Ishikawa (cell line): ENCODE results near the gene DCLK1.

Experiments
- CEBPB ChIP-seq: IDR thresholded peaks from 2 replicates; pipeline ENCODE4 v1.6.1; 2012
- CREB1 ChIP-seq: IDR thresholded peaks from 2 replicates; pipeline ENCODE4 v1.6.1; 2012; ENCODE audit warnings: low read depth
- EGR1 ChIP-seq: IDR thresholded peaks from 2 replicates; pipeline ENCODE4 v1.6.1; 2012
- EP300 ChIP-seq: IDR thresholded peaks from 2 replicates; pipeline ENCODE4 v1.6.1; 2012; ENCODE audit warnings: borderline replicate concordance
- FOXM1 ChIP-seq: IDR thresholded peaks from 2 replicates; pipeline ENCODE4 v1.6.1; 2012; ENCODE audit warnings: low read depth, borderline replicate concordance
- NFIC ChIP-seq: IDR thresholded peaks from 2 replicates; pipeline ENCODE4 v1.6.1; 2012
- RAD21 ChIP-seq: IDR thresholded peaks from 2 replicates; pipeline ENCODE4 v1.6.1; 2012; ENCODE audit warnings: low read depth
- TAF1 ChIP-seq: IDR thresholded peaks from 2 replicates; pipeline ENCODE4 v1.6.1; 2012; ENCODE audit warnings: low read depth, mild to moderate bottlenecking
- TCF12 ChIP-seq: IDR thresholded peaks from 2 replicates; pipeline ENCODE4 v1.6.1; 2012; ENCODE audit warnings: low read depth
- TEAD4 ChIP-seq: IDR thresholded peaks from 2 replicates; pipeline ENCODE4 v1.6.1; 2012
- YY1 ChIP-seq: IDR thresholded peaks from 2 replicates; pipeline ENCODE4 v1.6.1; 2012; ENCODE audit warnings: low read depth
- ZBTB7A ChIP-seq: IDR thresholded peaks from 2 replicates; pipeline ENCODE4 v1.6.1; 2012; ENCODE audit warnings: low read depth
- TF ChIP-seq, protein P1 (sequence below): IDR thresholded peaks from 2 replicates; pipeline ENCODE4 v1.6.1; 2012
- TF ChIP-seq, protein P2 (sequence below): IDR thresholded peaks from 2 replicates; pipeline ENCODE4 v1.6.1; 2012; ENCODE audit warnings: low read depth, mild to moderate bottlenecking

GRCh38 chr13:35995136-35995535 is 136.0 kb downstream of the DCLK1 start:
- TF ChIP-seq CREB1 (no peak), YY1 (no peak), EP300 (no peak), EGR1 (no peak), TAF1 (no peak), CEBPB (no peak), TEAD4 (no peak), RAD21 (no peak), ZBTB7A (no peak), FOXM1 (no peak), NFIC (no peak), TCF12 (no peak)
- TF ChIP-seq, protein P1, sequence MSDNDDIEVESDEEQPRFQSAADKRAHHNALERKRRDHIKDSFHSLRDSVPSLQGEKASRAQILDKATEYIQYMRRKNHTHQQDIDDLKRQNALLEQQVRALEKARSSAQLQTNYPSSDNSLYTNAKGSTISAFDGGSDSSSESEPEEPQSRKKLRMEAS, result no peak
- TF ChIP-seq, protein P2, sequence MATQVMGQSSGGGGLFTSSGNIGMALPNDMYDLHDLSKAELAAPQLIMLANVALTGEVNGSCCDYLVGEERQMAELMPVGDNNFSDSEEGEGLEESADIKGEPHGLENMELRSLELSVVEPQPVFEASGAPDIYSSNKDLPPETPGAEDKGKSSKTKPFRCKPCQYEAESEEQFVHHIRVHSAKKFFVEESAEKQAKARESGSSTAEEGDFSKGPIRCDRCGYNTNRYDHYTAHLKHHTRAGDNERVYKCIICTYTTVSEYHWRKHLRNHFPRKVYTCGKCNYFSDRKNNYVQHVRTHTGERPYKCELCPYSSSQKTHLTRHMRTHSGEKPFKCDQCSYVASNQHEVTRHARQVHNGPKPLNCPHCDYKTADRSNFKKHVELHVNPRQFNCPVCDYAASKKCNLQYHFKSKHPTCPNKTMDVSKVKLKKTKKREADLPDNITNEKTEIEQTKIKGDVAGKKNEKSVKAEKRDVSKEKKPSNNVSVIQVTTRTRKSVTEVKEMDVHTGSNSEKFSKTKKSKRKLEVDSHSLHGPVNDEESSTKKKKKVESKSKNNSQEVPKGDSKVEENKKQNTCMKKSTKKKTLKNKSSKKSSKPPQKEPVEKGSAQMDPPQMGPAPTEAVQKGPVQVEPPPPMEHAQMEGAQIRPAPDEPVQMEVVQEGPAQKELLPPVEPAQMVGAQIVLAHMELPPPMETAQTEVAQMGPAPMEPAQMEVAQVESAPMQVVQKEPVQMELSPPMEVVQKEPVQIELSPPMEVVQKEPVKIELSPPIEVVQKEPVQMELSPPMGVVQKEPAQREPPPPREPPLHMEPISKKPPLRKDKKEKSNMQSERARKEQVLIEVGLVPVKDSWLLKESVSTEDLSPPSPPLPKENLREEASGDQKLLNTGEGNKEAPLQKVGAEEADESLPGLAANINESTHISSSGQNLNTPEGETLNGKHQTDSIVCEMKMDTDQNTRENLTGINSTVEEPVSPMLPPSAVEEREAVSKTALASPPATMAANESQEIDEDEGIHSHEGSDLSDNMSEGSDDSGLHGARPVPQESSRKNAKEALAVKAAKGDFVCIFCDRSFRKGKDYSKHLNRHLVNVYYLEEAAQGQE, result no peak
